HCEC 1CT (cell line): ENCODE results near the gene OR6N2.
A peak's percentile ranks its signal among the peaks of the same experiment; 100 is the strongest.

Experiments used
- DNase-seq: peaks from one replicate; pipeline ENCODE4 v3.0.0-alpha.2; 2017

Gene OR6N2, protein sequence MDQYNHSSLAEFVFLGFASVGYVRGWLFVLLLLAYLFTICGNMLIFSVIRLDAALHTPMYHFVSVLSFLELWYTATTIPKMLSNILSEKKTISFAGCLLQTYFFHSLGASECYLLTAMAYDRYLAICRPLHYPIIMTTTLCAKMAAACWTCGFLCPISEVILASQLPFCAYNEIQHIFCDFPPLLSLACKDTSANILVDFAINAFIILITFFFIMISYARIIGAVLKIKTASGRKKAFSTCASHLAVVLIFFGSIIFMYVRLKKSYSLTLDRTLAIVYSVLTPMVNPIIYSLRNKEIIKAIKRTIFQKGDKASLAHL

DNA sequence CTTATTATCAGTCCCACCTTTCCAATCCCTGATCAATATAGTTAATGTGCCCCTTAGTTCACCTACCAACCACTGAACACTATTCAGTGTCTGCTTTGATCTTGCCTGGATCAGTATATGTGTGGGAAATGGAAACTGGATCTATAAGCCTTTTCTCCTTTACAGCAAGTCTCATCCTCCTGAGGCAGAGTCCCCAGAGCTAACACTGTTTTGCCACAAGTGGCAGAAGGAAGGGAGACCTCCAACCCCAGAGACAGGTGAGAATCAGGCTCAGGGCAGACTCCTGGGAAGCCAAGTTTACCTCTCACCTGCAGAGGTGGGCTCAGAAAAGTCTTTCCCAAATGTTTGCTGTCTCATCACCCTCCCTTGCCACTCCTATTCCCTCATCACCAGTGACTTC, at the start of gene OR6N2:
TSS of gene OR6N2 (minus strand) at position 101 of the 400 bp plus-strand sequence. CDS start 3,569 bp downstream, outside the sequence.
- no peak for DNase-seq

DNA sequence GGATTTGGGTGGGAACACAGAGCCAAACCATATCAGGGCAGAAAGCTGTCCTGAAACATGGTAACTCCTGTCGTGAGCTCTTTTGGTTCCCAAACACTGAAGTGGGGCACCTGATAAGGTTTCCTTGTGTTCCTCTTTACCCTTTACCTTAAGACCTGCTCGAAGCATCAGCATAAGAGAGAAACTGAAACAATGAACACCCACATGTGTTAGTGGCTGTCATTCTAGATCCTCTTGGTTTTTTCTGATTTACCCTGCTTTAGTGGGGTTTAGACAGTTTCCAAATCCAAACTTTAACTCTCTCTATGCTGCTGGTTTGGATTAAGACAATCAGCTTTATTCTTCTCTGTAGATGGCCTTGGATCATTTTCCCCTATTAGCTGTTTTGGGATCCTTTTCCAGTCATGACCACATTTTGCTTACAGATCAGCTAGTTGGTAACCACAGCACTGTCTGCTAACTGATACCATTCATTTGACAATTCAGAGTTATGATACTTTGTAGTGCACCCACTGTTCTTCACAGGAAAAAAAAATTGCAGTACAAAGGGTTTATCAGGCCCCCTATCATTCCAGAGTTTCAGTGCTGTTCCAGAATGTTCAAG, 49.2 kb upstream of the OR6N2 start:
- DNase-seq: no peak

DNA sequence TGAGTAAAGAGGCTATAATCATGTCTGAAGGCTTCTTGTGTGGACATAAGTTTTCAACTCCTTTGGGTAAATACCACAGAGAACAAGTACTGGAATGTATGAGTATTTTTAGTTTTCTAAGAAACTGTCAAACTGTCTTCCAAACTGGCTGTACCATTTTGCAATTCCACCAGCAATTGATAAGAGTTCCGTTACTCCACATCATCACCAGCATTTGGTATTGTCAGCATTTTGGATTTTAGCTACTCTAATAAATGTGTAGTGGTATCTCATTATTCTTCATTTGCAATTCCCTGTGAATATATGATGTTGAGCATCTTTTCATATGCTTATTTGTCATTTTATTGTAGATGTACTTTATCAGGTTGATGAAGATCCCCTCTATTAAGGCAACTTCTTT, 40.7 kb upstream of the OR6N2 start:
- DNase-seq: no peak

DNA sequence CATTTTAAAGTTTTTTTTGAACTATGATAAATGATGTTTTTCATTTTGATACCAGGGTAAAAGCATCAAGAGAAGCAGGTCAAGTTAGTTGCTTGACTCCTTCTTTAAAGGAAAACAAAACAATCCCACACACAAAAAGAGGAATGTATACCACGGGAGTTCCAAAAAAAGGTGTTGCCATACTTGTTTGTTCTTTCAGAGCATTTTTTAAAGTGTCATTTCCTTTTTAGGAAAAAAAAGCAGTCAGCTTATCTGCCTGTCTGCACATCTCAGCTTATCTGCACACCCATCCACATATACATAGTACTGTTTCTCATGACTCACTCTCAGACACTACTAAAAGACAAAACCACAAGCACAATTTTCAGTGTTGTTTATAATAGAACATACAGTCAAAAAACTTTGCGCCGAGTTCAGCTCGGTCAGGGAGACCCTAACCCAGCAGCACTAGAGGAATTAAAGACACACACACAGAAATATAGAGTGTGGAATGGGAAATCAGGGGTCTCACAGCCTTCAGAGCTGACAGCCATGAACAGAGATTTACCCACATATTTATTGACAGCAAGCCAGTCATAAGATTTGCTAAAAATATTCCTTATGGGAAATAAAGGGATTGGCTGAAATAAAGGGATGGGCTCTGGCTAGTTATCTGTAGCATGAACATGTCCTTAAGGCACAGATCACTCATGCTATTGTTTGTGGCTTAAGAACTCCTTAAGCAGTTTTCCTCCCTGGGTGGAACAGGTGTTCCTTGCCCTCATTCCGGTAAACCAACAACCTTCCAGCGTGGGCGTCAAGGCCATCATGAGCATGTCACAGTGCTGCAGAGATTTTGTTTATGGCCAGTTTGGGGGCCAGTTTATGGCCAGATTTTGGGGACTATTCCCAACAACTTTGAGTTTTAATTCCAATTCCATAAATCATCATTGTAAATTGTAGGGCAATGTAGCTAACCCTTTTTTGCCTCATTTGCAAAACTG, 38.7 kb upstream of the OR6N2 start:
- no peak for DNase-seq

DNA sequence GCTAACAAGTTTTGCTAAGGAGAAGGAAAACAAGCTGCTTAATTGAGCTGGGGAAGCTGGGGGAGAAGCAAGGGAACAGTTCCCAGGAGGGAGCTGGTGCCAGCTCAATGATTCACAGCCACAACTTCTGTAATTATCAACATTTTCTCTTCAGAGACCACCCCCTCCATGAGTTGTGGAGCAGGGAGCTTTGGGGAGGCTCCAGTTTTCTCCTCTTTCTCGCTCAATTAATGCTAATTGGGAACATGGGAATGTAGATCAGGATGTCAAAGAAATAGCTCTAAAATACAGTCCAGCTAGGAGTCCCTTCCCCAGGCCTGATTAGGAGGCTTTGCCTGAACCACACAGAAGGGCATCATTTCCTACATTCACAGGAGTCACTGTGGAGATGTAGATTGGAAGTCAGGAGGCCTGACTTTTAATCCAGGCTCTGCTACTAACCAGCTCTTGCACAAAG, 38.0 kb upstream of the OR6N2 start:
- no peak for DNase-seq

DNA sequence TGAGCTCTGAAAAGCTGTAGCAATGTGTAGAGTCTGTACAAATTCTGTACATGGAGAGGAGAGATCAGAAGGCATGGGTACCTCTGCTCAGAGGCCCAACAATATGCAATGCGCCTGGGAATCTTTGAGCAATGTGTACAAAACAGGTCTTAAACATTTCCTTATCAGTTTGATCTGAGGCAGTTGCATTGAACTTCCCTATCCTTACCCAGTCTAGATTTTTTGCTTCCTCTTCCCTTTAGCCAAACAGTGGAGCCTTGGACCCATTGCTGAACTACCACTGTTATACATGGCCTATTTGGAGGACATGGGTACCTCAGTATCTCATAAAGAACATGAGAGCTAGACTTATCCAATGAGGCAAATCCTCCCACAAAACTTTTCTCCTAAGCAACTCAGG, 37.6 kb upstream of the OR6N2 start:
- DNase-seq: no peak

DNA sequence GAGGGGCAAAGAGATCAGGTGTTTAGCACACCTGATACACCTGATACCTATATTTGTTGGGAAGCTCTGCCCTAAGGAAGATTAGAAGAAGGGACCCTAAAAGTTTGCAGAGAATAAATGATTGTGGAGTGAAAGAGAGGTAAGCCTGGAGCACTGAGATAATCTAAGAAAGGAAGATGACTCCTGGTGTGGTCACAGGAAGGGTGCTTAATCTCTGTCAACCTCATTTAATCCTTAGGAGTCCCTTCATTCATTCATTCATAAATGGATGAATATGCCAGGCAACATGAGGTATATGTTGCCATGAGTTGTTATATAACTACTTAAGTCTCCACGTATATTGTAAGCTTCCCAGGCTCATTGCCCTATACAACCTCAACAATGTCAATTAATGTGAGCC, 34.0 kb upstream of the OR6N2 start:
- no peak for DNase-seq

DNA sequence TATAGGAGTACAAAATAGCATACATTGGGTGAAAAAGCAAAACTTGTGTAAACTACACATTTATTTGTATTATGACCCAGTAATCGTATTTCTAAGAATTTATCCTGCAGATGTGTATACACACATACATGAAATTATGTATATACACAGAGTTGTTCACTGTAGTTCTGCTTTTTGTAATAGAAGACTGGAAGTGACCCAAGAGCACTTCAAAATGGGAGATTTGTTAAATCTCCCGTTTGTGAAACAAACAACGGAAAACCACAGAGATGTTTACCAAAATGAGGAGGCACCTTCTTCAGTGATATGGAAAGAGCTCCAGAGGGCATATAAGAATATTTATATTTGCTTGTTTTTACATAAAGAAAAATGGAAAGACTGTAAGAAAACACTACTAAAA, 32.2 kb upstream of the OR6N2 start:
- DNase-seq: no peak

DNA sequence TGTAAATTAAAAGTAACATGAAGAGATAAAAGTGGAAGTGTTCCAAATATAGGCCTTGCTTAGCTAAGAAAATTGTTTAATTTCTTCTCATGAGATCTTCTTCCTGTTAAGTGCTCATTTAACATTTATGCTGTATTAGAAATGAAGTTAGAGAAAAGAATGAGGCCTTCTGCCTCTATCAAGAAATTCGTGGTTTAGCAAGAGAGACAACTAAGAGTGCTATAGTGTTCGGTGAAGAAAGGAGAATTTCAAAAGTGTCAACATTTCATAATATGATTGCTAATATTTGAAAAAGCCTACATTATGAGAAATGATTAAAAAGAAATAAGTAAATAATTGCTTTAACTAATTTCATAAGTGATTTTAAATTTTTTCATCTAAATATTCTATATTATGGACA, 31.3 kb upstream of the OR6N2 start:
- no peak for DNase-seq

DNA sequence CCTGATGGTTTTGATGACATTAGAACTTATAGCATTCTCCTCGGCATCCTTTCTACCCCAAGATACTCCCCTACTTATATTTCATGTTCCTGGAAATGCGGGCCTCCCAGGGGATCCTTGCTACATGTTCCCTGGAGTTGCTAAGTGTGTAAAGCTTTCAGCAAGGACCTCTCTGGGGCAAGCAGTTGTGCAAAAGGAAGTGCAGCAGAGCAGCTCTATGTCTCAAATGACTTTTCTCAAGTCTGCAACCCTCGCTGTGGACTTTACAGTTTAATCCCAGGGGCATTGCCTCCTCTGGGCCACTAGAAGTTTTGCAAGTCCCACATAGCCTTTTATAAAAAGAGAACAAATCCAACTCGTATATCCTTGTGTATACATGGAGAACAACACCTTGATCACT, 29.3 kb upstream of the OR6N2 start:
- DNase-seq: no peak

DNA sequence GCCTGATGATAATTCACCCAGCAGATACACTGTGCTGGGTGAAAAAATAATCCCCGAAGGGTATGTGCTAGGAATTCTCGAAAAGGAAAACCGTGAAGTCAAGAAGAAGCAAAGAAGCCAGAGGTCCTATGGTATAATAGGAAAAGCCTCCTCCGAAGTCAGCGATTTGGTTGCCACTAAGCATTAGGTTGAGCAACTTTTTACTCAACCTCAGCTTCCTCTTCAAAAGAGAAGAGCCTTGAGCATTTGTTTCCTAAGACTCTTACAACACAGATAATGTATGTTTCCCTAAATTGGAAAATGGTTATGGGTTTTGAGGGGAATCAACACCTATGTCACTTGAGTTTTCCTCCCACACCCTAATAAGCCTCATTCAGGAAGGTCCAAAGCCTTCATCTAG, 28.9 kb upstream of the OR6N2 start:
- no peak for DNase-seq

DNA sequence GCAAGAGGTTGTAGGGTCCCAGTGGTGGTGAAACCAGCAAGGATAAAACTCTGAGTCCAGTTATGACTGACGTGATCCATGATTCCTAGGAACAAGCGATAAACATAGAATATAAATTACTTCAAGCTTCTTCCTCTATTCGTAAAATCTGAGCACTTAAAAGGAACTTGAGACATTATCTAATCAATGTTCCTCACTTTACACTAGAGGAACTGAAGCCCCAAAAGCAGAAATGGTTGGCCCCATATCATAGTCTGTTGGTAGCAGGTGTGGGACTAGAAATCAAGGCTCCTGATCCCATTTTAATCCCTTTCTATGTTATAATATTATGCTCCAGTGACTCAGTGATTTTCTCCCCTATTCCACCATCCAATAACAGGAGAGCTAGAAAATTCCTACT, 28.3 kb upstream of the OR6N2 start:
- DNase-seq: no peak

DNA sequence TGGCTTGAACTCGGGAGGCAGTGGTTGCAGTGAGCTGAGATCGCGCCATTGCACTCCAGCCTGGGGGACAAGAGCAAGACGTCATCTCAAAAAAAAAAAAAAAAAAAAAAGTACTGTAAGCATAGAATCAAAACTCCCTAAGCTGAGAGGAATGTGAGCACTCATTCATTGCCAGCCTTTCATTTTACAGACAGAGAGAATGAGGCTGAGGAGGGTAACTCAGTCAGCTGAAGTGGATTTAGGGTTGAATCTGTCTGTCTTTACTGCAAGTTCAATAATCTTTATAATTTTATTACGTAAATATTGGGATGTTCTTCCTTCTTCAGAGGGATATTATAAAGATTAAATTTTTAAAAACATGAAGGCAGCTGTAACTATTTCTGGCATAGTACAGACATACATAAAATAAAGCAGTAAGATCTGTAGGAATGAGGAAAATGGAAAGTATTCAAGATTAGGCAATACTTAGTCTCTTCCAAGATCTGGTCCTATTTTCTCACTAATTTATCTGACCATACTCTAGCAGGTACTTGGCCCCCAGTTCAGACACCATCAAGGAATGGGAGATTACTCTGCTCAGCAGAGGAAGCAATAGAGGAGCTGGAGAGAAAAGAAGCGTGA, 26.0 kb upstream of the OR6N2 start:
- DNase-seq: no peak

DNA sequence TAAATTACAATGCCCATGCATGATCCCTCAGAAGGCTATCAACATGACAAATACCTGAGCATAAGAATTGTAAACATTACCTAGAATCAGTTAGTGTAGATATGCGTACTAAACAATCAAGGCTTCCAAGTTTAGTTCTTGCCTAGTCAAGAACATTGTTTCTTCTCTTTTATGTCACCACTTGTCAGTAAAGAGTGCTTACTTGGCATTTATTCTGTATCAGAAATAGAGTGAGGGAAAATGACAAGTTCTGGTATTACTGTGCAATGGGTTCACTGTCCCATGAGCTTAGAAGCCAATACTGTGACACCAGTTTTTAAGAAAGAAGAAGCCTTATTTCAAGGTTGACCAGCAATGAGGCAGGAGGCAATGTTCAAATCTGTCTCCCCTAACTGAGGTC, 22.7 kb upstream of the OR6N2 start:
- DNase-seq: no peak

DNA sequence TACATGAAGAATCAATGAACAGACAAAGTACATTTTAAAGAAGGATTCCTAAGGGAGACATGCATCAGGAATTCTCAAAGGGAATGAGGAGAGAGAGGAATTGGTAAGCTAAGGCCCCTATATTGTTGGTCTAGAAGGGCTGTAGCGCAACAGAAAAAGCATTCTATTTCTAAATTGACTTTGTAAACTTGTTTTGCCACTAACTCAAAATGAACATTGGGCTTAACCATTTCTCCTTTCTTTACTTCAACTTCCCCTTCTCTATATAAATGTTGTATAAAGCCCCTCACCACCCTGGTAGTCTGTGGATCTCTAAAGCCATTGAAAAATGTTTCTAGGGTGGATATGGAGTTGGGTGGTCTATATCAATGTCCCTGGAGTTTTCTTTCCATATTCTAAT, 20.4 kb upstream of the OR6N2 start:
- DNase-seq: no peak

DNA sequence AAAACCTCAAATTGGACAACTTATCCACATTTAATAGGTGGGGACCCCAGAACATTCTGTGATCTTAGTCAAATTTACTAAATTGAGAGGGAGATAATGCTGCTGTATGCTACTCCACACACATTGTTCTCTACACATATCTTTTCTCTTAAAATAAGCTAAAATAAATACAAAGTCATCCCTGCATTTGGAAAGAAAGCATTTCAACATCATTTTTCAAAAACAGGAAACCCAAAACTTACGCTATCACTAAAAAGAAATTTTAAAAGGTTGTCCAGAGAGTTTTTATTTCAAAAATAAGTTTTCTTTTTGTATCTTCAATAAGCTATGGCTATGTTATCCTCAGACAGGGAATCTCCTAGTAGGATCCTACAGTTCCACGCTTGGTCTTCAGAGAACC, 19.5 kb upstream of the OR6N2 start:
- DNase-seq: no peak

DNA sequence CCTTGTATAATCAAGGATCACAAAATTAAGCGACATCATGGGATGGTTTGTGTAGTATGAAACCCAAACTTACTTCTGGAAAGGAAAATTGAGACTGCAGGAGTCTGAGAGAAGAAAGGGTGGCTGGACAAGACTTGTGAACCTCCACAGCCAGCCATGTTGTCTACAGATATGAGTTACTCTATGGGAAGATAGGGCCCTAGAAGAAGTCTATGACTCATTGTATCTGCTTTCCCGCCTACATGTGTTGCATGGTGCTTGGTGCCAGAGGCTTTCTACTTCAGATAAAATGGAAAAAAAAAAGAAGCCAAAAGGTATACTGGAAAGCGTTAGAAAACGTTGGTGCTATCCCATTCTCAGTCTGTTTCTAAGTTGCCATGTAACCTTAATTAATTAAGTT, 18.7 kb upstream of the OR6N2 start:
- DNase-seq: no peak

DNA sequence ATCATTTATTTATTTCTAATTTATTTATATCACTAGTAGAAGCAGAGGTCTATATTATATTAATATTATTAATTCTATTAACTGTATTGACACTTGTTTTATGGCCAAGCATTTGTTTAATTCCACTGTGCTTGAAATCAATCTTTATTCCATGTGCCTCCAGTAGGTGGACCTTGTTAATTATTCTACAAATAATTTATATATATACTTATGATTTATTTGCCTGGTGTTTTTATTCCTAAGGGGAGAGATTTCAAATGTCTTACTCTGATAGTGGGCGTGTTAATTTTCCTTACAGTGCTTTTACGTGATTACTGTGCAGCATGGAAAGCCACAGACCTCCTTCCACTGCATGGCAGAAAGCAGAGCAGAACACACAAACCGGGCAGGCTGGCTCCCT, 17.5 kb upstream of the OR6N2 start:
- peak; percentile 16 for DNase-seq

DNA sequence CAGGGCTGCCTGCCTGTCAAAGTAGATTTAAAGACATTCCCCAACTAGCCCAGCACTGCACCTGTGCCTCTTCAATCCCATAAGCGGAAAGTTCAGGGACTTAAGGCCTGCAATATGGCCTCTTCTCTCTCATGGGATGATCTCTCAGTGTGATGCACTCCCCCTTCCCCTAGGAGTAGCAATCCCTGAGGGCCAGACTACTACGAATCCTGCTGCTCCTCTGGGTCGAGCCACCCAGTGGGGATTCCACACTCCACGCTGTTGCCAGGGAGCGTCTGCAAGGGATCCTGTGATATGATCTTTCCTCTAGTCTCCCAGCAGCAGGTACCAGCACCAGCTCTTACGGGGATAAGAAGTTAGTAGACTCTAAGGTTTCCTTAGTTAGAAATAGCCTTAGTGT, 13.2 kb upstream of the OR6N2 start:
- DNase-seq: no peak

DNA sequence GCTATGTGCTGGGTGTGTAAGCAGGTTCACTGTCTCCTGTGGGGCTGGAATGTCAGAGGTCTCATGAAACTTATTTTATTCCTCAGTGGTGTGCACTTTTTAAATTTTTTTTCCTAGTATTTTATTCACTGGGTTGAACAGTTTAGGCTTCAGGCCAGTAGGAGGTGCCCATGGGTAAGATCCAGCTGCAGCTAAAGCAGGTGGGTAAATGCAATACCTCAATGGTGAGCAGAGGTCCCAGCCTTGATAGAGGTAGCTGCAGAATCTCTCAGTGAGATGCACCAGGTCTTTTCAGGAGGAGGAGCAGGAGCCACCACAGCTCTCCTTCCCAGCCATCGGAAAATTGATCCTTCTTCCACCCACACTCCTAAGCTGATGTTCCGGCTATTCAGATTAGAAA, 12.6 kb upstream of the OR6N2 start:
- DNase-seq: no peak

DNA sequence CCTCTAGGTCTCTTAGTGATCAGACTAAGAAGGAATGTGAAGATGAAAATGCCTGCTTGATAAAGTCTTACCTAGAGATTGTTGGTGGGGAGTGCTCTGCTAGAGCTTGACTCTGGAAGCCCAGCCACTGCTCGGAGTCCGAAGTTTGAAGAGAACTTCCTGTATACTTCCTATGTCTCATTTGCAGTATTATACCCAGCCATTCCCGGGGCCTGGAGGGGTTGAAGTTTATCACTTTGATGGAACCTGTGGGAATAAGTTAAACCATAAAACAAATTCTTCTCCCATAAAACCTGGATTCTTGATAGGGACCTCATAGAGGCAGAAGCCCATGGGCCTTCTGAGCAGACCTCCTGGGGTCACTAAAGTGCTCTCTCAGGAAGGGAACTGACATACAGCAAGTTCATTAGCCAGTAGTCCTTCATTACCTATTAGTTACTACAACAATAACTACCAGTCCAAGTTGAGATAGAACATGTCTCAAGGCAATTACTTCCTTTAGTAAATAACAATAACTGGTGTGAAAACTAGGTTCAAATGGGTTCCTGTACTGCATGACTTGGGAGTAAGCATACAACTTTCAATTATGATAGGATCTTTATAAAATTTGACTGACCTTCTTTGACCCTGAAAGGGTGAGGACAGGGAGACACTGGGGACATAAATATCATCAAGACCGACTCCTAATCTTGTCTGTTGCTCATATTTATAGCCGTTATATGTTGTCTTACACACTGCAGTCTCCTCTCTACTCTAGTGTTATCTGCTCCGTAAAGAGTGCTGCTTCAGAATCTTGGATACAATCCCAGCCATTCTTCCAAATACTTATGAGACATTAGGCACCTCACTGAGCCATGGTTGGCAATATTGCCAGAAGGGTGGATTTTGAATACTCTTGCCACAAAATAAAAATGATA, 8.8 kb downstream of the OR6N2 start, which contains the start of gene OR6N1:
TSS of gene OR6N1 (minus strand) at position 246 of the 917 bp plus-strand sequence. CDS start 5,513 bp downstream, outside the sequence.
- DNase-seq: no peak

DNA sequence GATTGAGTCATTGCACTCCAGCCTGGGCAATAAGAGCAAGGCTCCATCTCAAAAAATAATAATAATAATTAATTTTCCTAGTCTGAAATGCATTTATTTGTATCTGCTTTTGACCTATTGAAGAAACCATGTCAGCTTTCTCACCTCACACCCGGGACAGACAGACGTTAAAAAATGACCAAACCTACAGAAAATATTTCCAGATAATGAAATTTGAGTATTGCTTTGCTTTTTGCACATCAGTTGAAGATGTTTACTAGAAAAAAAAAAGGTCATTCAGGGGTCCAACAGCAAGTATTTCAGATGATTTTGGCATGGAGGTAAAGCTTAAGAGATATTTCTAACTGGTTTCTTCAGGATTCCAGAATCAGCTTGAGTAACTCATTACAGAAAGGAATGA, 26.6 kb downstream of the OR6N2 start, which contains the start of gene OR6K6:
TSS of gene OR6K6 (plus strand) at position 301 of the 400 bp plus-strand sequence. CDS start 168 bp downstream, outside the sequence.
- no peak for DNase-seq
